ENCODE results near the gene ACYP2. TPM values are rescaled to one million over a fixed set of nuclear protein-coding genes. Genes with fewer than 3 reads are reported as not detected.
"Not testable (repeated sequence)": the region's sequence is repeated elsewhere in the genome, so short reads cannot be mapped to it uniquely, and the experiment has no call there.

The ACYP2 gene
- 13.3 and 16.9 TPM in 2 replicates for total RNA-seq (2014; rRNA removed)
- polyA plus RNA-seq (2012): 18.9 TPM

DNA sequence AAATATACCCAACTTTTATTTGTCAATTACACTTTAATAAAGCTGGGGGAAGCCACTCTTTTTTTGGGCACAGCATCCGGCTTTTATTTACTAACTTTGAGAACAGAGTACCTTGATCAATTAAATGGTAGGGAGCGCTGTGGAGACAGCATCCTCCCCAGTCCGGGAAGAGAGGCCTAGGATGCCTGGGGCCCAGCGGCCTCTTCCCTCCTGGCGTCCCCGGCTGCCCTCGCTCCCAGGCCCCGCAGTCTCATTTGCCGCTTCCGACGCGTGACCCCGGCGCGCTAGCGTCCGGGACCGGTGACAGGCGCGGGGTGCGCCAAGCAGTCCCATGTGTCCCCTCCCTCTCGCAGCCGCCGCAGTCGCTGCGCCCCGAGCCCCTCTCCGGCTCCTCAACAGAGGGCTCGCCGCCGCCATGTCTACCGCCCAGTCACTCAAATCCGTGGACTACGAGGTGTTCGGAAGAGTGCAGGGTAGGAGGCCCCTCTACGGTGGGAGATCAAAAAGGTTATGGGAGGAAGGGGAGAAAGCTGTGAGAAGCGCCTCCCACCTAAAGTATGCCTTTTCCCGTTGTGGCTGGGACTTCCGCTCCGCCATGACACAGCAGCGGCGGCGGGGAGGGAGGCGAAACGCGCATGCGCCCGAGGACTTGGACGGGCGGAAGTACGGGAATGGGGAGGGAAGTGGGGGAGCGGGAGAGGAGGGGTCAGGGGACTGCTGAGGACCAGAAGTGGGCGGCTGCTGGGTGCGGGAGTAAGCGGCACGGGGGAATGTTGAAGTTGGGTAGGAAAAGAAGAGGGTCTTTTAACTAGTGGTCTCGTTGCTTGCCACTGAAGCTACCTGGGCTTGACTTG, at the start of gene ACYP2:
Gene ACYP2, plus strand, starts transcription at position 332 of the 854 bp plus-strand sequence.
- peak; percentile 95 for DNase-seq (ENCODE audit: low read depth)

GRCh38 chr2:54065891-54066290, 49.5 kb upstream of the ACYP2 start:
- DNase-seq (ENCODE audit: low read depth): no peak

DNA sequence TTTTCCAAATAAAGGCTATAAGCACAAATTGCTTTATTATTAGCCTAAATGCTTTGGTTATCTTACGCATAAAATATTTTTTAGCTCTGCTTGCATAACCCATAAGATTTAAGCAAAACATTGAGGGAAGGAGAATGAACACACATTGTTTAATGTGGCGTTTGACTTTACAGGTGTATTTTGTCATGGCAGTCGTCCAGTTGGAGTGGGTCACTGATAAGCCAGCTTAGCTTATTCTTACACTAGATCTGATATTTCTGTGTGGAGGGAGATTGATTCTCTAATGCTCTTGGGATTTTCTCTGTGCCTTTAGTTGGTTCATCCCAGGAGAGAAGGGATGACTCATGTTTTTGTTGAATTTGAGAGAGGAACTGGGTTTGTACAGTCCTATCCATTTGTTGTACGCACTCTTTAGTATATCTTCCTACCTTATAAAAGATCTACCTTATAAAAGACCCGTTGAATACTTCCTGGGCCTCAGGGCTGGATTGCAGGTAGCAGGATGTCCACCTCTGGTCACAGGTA, 47.5 kb upstream of the ACYP2 start:
- DNase-seq (ENCODE audit: low read depth): peak; percentile 62

- DNase-seq (ENCODE audit: low read depth): not testable (repeated sequence)
Observed at GRCh38 chr2:54072483-54072882, 42.9 kb upstream of the ACYP2 start.

- DNase-seq (ENCODE audit: low read depth): no peak
Observed at GRCh38 chr2:54073796-54074195, 41.6 kb upstream of the ACYP2 start.

GRCh38 chr2:54074606-54075341, 40.6 kb upstream of the ACYP2 start:
- DNase-seq (ENCODE audit: low read depth): no peak

- DNase-seq (ENCODE audit: low read depth): no peak
Observed at GRCh38 chr2:54076586-54076985, 38.8 kb upstream of the ACYP2 start.

- DNase-seq (ENCODE audit: low read depth): no peak
Observed at GRCh38 chr2:54077088-54077900, 38.1 kb upstream of the ACYP2 start.

GRCh38 chr2:54079331-54079730, 36.1 kb upstream of the ACYP2 start:
- DNase-seq (ENCODE audit: low read depth): no peak

DNA sequence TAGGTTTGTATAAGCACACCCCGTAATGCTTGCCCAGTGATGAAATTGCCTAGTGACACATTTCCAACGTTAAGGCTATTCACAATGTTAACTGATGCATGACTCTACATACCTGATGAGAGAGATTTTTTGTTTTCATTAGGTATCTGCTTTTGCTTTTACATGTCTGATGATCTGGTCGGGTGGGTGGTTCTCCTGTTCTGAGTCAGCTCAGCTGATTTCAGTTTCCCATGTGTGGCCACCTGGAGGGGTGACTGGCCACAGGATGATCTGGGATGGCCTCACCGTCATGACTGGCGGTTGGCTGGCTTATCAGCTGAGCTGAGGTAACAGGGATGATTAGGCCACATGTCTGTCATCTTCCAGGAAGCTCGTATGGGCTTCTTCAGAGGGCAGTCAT, 33.8 kb upstream of the ACYP2 start:
- no peak for DNase-seq (ENCODE audit: low read depth)

GRCh38 chr2:54083021-54083420, 32.4 kb upstream of the ACYP2 start:
- DNase-seq (ENCODE audit: low read depth): no peak

GRCh38 chr2:54083445-54083844, 32.0 kb upstream of the ACYP2 start:
- peak; percentile 49 for DNase-seq (ENCODE audit: low read depth)

GRCh38 chr2:54084600-54084999, 30.8 kb upstream of the ACYP2 start:
- peak; percentile 37 for DNase-seq (ENCODE audit: low read depth)

DNA sequence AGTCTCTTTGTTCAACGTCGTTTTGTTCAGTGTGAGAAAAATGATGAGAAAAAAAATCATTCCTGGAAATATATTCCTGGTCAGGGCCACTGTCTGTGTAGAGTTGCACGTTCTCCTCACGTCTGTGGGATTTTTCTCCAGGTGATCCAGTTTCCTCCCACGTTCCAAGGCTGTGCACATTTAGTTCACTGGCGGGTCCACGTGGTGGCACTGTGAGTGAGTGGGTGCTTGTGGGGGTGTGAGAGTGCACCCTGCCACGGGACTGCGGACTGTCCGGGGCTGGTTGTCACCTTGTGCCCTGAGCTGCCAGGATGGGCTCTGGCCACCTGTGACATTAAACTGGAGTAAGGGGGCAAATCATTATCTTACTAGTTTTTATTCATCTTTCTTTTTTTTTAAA, 30.3 kb upstream of the ACYP2 start:
- no peak for DNase-seq (ENCODE audit: low read depth)

- DNase-seq (ENCODE audit: low read depth): no peak
Observed at GRCh38 chr2:54086157-54086556, 29.3 kb upstream of the ACYP2 start.

GRCh38 chr2:54088191-54088634, 27.2 kb upstream of the ACYP2 start:
- no peak for DNase-seq (ENCODE audit: low read depth)

GRCh38 chr2:54088719-54089118, 26.7 kb upstream of the ACYP2 start:
- DNase-seq (ENCODE audit: low read depth): no peak

DNA sequence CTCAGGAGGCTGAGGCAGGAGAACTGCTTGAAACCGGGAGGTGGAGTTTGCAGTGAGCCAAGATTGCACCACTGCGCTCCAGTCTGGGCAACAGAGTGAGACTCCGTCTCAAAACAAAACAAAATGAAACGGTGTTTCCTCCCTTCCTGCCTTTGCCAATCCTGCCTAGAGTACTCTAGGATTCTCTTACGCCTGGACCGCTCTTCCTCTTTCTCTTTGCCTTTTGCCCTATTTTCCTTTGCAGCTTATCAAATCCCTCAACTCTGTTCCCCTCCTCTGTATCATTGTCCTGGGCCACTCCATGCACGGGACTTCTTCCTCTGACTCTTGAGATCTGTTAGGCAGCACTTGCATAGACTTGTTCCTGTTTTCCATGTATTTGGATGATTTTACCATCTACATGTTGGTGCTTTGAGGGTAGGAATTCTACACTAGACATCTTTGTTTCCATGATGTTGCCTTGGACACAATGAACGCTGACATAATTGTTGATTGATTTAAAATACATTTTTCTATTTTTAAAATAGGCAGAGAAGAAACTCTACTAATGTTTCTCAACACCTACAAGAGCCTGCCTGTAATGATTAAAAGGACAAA, 24.8 kb upstream of the ACYP2 start:
- DNase-seq (ENCODE audit: low read depth): no peak

- no peak for DNase-seq (ENCODE audit: low read depth)
Observed at GRCh38 chr2:54092940-54093339, 22.5 kb upstream of the ACYP2 start.

DNA sequence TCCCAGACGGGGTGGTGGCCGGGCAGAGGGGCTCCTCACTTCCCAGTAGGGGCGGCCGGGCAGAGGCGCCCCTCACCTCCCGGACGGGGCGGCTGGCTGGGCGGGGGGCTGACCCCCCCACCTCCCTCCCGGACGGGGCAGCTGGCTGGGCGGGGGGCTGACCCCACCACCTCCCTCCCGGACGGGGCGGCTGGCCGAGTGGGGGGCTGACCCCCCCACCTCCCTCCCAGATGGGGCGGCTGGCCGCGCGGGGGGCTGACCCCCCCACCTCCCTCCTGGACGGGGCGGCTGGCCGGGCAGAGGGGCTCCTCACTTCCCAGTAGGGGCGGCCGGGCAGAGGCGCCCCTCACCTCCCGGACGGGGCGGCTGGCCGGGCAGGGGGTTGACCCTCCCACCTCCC, 20.0 kb upstream of the ACYP2 start:
- DNase-seq (ENCODE audit: low read depth): not testable (repeated sequence)

DNA sequence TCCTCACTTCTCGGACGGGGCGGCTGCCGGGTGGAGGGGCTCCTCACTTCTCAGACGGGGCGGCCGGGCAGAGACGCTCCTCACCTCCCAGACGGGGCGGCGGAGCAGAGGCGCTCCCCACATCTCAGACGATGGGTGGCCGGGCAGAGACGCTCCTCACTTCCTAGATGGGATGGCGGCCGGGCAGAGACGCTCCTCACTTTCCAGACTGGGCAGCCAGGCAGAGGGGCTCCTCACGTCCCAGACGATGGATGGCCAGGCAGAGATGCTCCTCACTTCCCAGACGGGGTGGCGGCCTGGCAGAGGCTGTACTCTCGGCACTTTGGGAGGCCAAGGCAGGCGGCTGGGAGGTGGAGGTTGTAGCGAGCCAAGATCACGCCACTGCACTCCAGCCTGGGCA, 19.3 kb upstream of the ACYP2 start:
- DNase-seq (ENCODE audit: low read depth): not testable (repeated sequence)

Data from LHCN-M2 (cell line).